Measurements from ENCODE around the gene USP2.

USP2 gene

DNA sequence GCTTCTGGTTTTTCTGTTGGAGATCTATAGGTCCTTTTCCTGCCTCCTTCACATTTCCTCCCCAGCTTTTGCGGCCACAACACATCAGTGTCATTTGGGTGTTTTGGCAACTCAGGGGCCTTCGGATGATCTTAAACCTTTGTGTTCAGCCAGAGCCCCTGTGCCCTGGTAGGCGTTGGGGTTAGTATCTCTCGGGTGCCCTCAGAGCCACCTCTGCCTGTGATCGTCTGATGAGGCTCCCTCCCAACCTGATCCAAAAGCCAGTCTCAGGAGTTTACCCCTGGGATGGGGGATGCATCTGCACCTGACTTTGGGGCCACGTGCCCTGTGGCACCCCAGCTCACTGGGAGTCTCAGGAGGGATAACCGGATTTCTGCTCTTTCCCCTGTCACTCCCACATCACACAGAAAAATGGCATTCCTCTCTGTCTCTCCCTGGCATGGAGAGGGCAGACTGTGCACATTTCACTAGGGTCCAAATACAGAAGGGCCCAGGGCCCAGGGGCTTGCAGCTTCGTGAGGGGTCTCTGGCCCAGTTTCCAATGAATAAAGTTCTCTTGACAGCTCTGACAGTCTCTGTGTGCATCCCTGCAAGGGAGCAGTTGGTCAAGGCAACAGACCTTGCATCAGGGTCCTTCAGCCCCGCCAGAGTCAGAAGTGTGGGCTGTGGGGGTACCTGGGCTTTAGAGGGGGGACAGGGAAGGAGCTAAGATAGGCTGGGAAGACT, 44.6 kb downstream of the USP2 start:
- DNase-seq, result no peak
- no peak overlapping the region for H3K4me3 ChIP-seq (ENCODE audit: low read depth, low read length)
- H3K9me3 ChIP-seq (ENCODE audit: insufficient read depth, low read depth, low read length), result peaks cover 2% of the 10 kb centered on the region
- no peak overlapping the region for H3K14ac ChIP-seq (ENCODE audit: low read length)
- no peak overlapping the region for H4K8ac ChIP-seq (ENCODE audit: low read depth, low read length)
- no peak overlapping the region for H2BK5ac ChIP-seq (ENCODE audit: low read depth, low read length, poor library complexity)
- H2BK12ac ChIP-seq (ENCODE audit: low read length), result no peak overlapping the region
- no peak overlapping the region for H2AK5ac ChIP-seq (ENCODE audit: low read length)
- no peak overlapping the region for H3K23ac ChIP-seq (ENCODE audit: low read length)
- peak overlapping the region; percentile 52 for H3K4me2 ChIP-seq (ENCODE audit: low read length)
- H3K79me2 ChIP-seq (ENCODE audit: control insufficient read depth, insufficient read depth, low read length, poor library complexity), result peaks cover 9% of the 10 kb centered on the region
- H3K27ac ChIP-seq (ENCODE audit: low read depth, low read length), result peak overlapping the region; percentile 86
- peaks cover 13% of the 10 kb centered on the region for H3K79me1 ChIP-seq (ENCODE audit: low read length)
- H4K12ac ChIP-seq (ENCODE audit: low read depth, low read length), result peak overlapping the region; percentile 19
- peak overlapping the region; percentile 13 for H3K9ac ChIP-seq (ENCODE audit: low read length)
- H2AFZ ChIP-seq (ENCODE audit: insufficient read depth, low read length, poor library complexity), result no peak overlapping the region
- H2BK120ac ChIP-seq (ENCODE audit: insufficient read depth, low read length, poor library complexity), result no peak overlapping the region
- H3K36me3 ChIP-seq (ENCODE audit: control insufficient read depth in 1 of 2, insufficient read depth in 2 of 2, low read length in 2 of 2), result peaks cover 11 to 12% of the 10 kb centered on the region in 2 experiments
- peaks cover 31 to 41% of the 10 kb centered on the region in 2 experiments for H3K4me1 ChIP-seq (ENCODE audit: control insufficient read depth in 1 of 2, insufficient read depth in 2 of 2, low read length in 2 of 2)
- no CpG with 5 or more reads among the region's 9 CpGs for WGBS (ENCODE audit: extremely low coverage, insufficient coverage, insufficient read length)
- H3K18ac ChIP-seq (ENCODE audit: low read length), result no peak overlapping the region
- H3K4ac ChIP-seq (ENCODE audit: low read depth, low read length), result no peak overlapping the region
- H3K27me3 ChIP-seq (ENCODE audit: insufficient read depth, low read length), result peaks cover 26% of the 10 kb centered on the region
- H4K91ac ChIP-seq (ENCODE audit: low read depth, low read length), result no peak overlapping the region

DNA sequence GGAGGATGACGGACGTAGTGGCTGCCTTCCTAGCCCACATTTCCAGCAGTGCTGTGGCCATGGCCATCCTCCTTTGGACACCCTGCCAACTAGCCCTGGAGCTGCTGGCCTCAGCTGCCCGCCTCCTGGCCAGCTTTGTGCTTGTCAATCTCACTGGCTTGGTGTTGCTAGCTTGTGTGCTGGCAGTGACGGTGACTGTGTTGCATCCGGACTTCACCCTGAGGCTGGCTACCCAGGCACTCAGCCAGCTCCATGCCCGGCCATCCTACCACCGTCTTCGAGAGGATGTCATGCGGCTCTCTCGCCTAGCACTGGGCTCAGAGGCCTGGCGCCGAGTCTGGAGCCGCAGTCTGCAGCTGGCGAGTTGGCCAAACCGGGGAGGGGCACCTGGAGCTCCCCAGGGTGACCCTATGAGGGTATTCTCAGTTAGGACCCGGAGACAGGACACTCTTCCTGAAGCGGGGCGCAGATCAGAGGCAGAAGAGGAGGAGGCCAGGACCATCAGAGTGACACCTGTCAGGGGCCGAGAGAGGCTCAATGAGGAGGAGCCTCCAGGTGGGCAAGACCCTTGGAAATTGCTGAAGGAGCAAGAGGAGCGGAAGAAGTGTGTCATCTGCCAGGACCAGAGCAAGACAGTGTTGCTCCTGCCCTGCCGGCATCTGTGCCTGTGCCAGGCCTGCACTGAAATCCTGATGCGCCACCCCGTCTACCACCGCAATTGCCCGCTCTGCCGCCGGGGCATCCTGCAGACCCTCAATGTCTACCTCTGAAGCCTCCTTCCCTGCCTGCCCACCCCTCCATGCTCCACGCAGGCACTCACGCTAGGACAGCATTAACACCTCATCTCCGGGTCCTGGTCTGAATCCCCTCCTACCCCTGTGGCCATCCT, 45.6 kb downstream of the USP2 start:
- Histone ChIP-seq H3K27me3 (ENCODE audit: insufficient read depth, low read length) (peaks cover 18% of the 10 kb centered on the region), H2BK5ac (ENCODE audit: low read depth, low read length, poor library complexity) (no peak overlapping the region), H4K8ac (ENCODE audit: low read depth, low read length) (no peak overlapping the region), H3K4me3 (ENCODE audit: low read depth, low read length) (no peak overlapping the region), H3K36me3 (ENCODE audit: control insufficient read depth in 1 of 2, insufficient read depth in 2 of 2, low read length in 2 of 2) (peaks cover 11 to 12% of the 10 kb centered on the region in 2 experiments), H3K14ac (ENCODE audit: low read length) (no peak overlapping the region), H3K4me1 (ENCODE audit: control insufficient read depth in 1 of 2, insufficient read depth in 2 of 2, low read length in 2 of 2) (peaks cover 31 to 41% of the 10 kb centered on the region in 2 experiments), H3K4me2 (ENCODE audit: low read length) (peak overlapping the region; percentile 81), H4K12ac (ENCODE audit: low read depth, low read length) (no peak overlapping the region), H3K4ac (ENCODE audit: low read depth, low read length) (peak overlapping the region; percentile 3), H2AFZ (ENCODE audit: insufficient read depth, low read length, poor library complexity) (no peak overlapping the region), H3K9me3 (ENCODE audit: insufficient read depth, low read depth, low read length) (peaks cover 2% of the 10 kb centered on the region), H3K27ac (ENCODE audit: low read depth, low read length) (no peak overlapping the region), H3K18ac (ENCODE audit: low read length) (peak overlapping the region; percentile 34), H3K9ac (ENCODE audit: low read length) (no peak overlapping the region), H3K79me1 (ENCODE audit: low read length) (peaks cover 13% of the 10 kb centered on the region), H3K79me2 (ENCODE audit: control insufficient read depth, insufficient read depth, low read length, poor library complexity) (peaks cover 9% of the 10 kb centered on the region), H2AK5ac (ENCODE audit: low read length) (no peak overlapping the region), H3K23ac (ENCODE audit: low read length) (no peak overlapping the region), H2BK120ac (ENCODE audit: insufficient read depth, low read length, poor library complexity) (no peak overlapping the region), H4K91ac (ENCODE audit: low read depth, low read length) (no peak overlapping the region), H2BK12ac (ENCODE audit: low read length) (no peak overlapping the region)
- no CpG with 5 or more reads among the region's 30 CpGs for WGBS (ENCODE audit: extremely low coverage, insufficient coverage, insufficient read length)
- DNase-seq, result no peak

DNA sequence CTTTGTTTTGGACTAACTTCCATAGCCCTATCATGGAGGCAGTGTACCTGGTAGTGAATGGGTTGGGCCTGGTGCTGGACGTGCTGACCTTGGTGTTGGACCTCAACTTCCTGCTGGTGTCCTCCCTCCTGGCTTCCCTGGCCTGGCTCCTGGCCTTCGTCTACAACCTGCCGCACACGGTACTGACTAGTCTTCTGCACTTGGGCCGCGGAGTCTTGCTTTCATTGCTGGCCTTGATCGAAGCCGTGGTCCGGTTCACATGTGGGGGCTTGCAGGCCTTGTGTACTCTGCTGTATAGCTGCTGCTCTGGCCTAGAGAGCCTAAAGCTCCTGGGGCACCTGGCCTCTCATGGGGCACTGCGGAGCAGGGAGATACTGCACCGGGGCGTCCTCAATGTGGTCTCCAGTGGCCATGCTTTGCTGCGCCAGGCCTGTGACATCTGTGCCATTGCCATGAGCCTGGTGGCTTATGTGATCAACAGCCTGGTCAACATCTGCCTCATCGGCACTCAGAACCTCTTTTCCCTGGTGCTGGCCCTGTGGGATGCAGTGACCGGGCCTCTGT, 46.3 kb downstream of the USP2 start:
- H4K8ac ChIP-seq (ENCODE audit: low read depth, low read length), result peak overlapping the region; percentile 87
- H3K27me3 ChIP-seq (ENCODE audit: insufficient read depth, low read length), result peaks cover 12% of the 10 kb centered on the region
- no peak overlapping the region for H3K9ac ChIP-seq (ENCODE audit: low read length)
- peak overlapping the region; percentile 4 for H4K12ac ChIP-seq (ENCODE audit: low read depth, low read length)
- peak overlapping the region; percentile 31 for H3K18ac ChIP-seq (ENCODE audit: low read length)
- peaks cover 28 to 39% of the 10 kb centered on the region in 2 experiments for H3K4me1 ChIP-seq (ENCODE audit: control insufficient read depth in 1 of 2, insufficient read depth in 2 of 2, low read length in 2 of 2)
- peaks cover 12% of the 10 kb centered on the region for H3K79me1 ChIP-seq (ENCODE audit: low read length)
- H3K27ac ChIP-seq (ENCODE audit: low read depth, low read length), result no peak overlapping the region
- H2AFZ ChIP-seq (ENCODE audit: insufficient read depth, low read length, poor library complexity), result no peak overlapping the region
- no peak for DNase-seq
- no peak overlapping the region for H2BK120ac ChIP-seq (ENCODE audit: insufficient read depth, low read length, poor library complexity)
- peak overlapping the region; percentile 59 for H3K4ac ChIP-seq (ENCODE audit: low read depth, low read length)
- no peak overlapping the region for H2BK12ac ChIP-seq (ENCODE audit: low read length)
- peaks cover 9% of the 10 kb centered on the region for H3K79me2 ChIP-seq (ENCODE audit: control insufficient read depth, insufficient read depth, low read length, poor library complexity)
- H3K23ac ChIP-seq (ENCODE audit: low read length), result no peak overlapping the region
- WGBS (ENCODE audit: extremely low coverage, insufficient coverage, insufficient read length), result no CpG with 5 or more reads among the region's 15 CpGs
- H3K14ac ChIP-seq (ENCODE audit: low read length), result no peak overlapping the region
- H3K4me3 ChIP-seq (ENCODE audit: low read depth, low read length), result peak overlapping the region; percentile 89
- H3K9me3 ChIP-seq (ENCODE audit: insufficient read depth, low read depth, low read length), result peaks cover 2% of the 10 kb centered on the region
- H3K36me3 ChIP-seq (ENCODE audit: control insufficient read depth in 1 of 2, insufficient read depth in 2 of 2, low read length in 2 of 2), result peaks cover 11 to 12% of the 10 kb centered on the region in 2 experiments
- no peak overlapping the region for H2BK5ac ChIP-seq (ENCODE audit: low read depth, low read length, poor library complexity)
- no peak overlapping the region for H2AK5ac ChIP-seq (ENCODE audit: low read length)
- H4K91ac ChIP-seq (ENCODE audit: low read depth, low read length), result peak overlapping the region; percentile 71
- peak overlapping the region; percentile 81 for H3K4me2 ChIP-seq (ENCODE audit: low read length)

DNA sequence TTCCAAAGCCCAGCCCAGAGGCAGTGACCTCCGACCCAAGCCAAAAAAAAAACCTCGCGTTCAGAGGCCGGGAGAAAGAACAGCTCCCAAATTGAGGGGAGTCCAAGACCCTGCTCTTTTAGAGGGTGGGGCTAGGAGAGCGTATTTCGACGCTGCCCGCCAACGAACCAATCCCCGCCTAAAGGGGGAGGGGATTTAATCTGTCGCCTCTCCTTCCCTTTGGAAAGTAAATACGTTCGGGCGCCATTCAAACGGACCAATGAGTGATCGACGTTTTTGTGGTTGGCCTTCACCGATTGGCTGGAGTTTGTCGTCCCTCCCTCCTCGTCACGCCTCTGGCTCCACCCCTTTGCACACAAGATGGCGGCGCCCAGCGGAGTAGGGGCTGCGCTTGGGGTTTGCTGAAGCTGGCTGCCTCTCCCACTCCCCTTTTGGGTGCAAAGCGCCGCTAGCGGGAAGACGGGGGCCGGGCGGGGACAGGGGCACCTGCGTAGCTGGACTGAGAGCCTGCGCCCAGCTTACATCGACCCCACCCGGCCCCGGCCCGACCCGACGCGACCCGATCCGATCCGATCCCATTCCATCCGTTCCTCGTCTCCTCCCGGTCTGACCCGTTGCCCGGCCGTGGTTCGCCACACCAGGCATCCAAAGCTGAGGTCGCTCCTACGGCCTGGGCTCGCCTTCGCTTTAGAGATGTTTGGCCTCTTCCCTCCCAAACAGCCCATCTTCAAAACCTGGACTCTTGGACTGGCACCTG, 47.1 kb downstream of the USP2 start, which contains the start of gene RNF26:
Gene RNF26, plus strand, starts transcription at position 354 of the 757 bp plus-strand sequence. CDS start 596 bp downstream, outside the sequence.
- peaks cover 10% of the 10 kb centered on the region for H3K79me1 ChIP-seq (ENCODE audit: low read length)

More for the DNA sequence above, 47.1 kb downstream of the USP2 start, which contains the start of gene RNF26:
- Histone ChIP-seq H3K18ac (ENCODE audit: low read length) (peak within 1 kb of the TSS; percentile 89), H3K79me2 (ENCODE audit: control insufficient read depth, insufficient read depth, low read length, poor library complexity) (peaks cover 7% of the 10 kb centered on the region), H3K4ac (ENCODE audit: low read depth, low read length) (peak within 1 kb of the TSS; percentile 59), H2BK5ac (ENCODE audit: low read depth, low read length, poor library complexity) (peak within 1 kb of the TSS; percentile 38), H3K4me2 (ENCODE audit: low read length) (peak within 1 kb of the TSS; percentile 81), H2AK5ac (ENCODE audit: low read length) (peak within 1 kb of the TSS; percentile 47), H3K27me3 (ENCODE audit: insufficient read depth, low read length) (peaks cover 4% of the 10 kb centered on the region), H4K91ac (ENCODE audit: low read depth, low read length) (peak within 1 kb of the TSS; percentile 71), H4K12ac (ENCODE audit: low read depth, low read length) (peak within 1 kb of the TSS; percentile 64), H3K4me1 (ENCODE audit: control insufficient read depth in 1 of 2, insufficient read depth in 2 of 2, low read length in 2 of 2) (peaks cover 21 to 31% of the 10 kb centered on the region in 2 experiments), H3K23ac (ENCODE audit: low read length) (no peak within 1 kb of the TSS), H4K8ac (ENCODE audit: low read depth, low read length) (peak within 1 kb of the TSS; percentile 87), H2BK12ac (ENCODE audit: low read length) (no peak within 1 kb of the TSS), H2BK120ac (ENCODE audit: insufficient read depth, low read length, poor library complexity) (peak within 1 kb of the TSS; percentile 23), H3K4me3 (ENCODE audit: low read depth, low read length) (peak within 1 kb of the TSS; percentile 89), H3K14ac (ENCODE audit: low read length) (peak within 1 kb of the TSS; percentile 68), H3K27ac (ENCODE audit: low read depth, low read length) (no peak within 1 kb of the TSS), H3K36me3 (ENCODE audit: control insufficient read depth in 1 of 2, insufficient read depth in 2 of 2, low read length in 2 of 2) (peaks cover 11 to 12% of the 10 kb centered on the region in 2 experiments), H3K9me3 (ENCODE audit: insufficient read depth, low read depth, low read length) (no peaks in the 10 kb centered on the region), H2AFZ (ENCODE audit: insufficient read depth, low read length, poor library complexity) (peak within 1 kb of the TSS; percentile 58), H3K9ac (ENCODE audit: low read length) (peak within 1 kb of the TSS; percentile 89)
- no CpG with 5 or more reads among the region's 54 CpGs for WGBS (ENCODE audit: extremely low coverage, insufficient coverage, insufficient read length)
- DNase-seq, result peak; percentile 96 to 99
